Measurements from ENCODE around the gene RTN4R.

GRCh38 chr22:20211409-20211996 lies 56.6 kb downstream of the RTN4R start:
- no peak for TF ChIP-seq CTCF (IDR thresholded peaks at IDR 0.05; ENCODE audit: low read length)
- TF ChIP-seq EZH2 (IDR thresholded peaks at IDR 0.05; ENCODE audit: borderline replicate concordance, low read length) = no peak
